GM10266 (cell line): ENCODE measurements around the gene KMT2C.
"Not testable (repeated sequence)": the region's sequence is repeated elsewhere in the genome, so short reads cannot be mapped to it uniquely, and the experiment has no call there.

ENCODE experiments used
- DNase-seq: peaks from one replicate; pipeline ENCODE4 v3.0.0; 2012; ENCODE audit errors: extremely low spot score
- TF ChIP-seq, protein P1 (sequence below): IDR thresholded peaks from 2 replicates; pipeline ENCODE4 v1.5.1; 2012; ENCODE audit warnings: mild to moderate bottlenecking, low read depth; ENCODE audit not compliant: control insufficient read depth, insufficient read depth; ENCODE audit errors: missing control alignments

The KMT2C gene

GRCh38 chr7:152292897-152293296 is 142.9 kb downstream of the KMT2C start:
- TF ChIP-seq, protein P1, sequence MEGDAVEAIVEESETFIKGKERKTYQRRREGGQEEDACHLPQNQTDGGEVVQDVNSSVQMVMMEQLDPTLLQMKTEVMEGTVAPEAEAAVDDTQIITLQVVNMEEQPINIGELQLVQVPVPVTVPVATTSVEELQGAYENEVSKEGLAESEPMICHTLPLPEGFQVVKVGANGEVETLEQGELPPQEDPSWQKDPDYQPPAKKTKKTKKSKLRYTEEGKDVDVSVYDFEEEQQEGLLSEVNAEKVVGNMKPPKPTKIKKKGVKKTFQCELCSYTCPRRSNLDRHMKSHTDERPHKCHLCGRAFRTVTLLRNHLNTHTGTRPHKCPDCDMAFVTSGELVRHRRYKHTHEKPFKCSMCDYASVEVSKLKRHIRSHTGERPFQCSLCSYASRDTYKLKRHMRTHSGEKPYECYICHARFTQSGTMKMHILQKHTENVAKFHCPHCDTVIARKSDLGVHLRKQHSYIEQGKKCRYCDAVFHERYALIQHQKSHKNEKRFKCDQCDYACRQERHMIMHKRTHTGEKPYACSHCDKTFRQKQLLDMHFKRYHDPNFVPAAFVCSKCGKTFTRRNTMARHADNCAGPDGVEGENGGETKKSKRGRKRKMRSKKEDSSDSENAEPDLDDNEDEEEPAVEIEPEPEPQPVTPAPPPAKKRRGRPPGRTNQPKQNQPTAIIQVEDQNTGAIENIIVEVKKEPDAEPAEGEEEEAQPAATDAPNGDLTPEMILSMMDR: no peak
- DNase-seq: no peak

DNA sequence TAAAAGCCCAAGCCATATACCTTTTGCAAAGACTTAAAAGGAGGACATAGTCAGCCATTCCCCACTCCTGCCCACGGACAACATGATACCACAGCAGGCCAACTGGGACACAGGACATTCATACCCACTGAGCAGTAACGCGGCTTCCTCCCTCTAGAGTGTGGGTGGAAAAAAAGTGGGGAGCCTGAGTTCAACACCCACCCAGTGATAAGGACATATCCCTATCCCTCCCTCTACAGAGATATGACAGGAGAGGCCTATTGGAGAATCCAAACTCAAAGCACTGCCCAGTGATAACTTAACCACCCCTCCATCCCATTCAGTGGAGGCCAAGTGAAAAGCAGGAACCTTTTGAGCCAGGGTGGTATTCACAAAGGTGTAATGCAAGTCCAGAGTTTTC is 148.8 kb downstream of the KMT2C start:
- DNase-seq: not testable (repeated sequence)

- DNase-seq: not testable (repeated sequence)
Measured at GRCh38 chr7:152286219-152286618, 149.6 kb downstream of the KMT2C start.

DNA sequence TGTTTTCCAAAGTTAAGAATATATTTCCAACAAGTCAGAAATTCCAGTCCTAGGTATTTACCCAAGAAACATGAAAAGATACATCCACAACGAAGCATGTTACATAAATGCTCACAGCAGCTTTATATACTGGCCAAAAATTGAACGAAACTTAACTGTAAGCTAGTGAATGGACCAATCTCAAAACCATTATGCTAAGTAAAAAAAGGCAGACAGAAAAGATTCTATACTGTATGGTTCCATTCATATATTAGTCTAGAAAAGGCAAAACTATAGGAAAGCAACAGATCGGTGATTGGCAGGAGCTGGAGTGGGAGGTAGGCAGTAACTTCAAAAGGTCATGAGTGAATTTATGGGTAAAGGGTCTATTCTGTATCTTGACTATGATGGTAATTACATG is 150.8 kb downstream of the KMT2C start:
- DNase-seq: not testable (repeated sequence)

GRCh38 chr7:152277687-152278086 is 158.1 kb downstream of the KMT2C start:
- not testable (repeated sequence) for DNase-seq

GRCh38 chr7:152270427-152270826 is 165.4 kb downstream of the KMT2C start:
- not testable (repeated sequence) for DNase-seq

DNA sequence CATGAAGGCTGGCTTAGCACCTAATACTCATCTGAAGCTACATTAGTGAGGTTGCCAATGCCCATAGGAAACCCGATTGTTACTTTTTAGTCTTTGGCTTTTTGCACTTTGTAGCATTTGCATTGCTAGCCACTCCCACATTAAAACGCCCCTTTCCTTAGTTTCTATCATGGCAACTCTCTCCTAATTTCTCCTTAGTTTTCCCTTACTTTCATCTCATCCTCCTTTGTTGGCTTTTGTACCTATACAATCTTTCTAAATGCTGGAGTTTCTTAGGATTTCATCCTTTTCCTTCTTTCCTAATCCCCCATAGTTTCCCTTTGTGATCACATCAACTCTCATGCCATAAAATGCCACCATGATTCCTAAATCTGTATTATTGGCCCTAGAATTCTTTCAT is 168.9 kb downstream of the KMT2C start:
- DNase-seq: not testable (repeated sequence)

GRCh38 chr7:152264915-152265314 is 170.9 kb downstream of the KMT2C start:
- not testable (repeated sequence) for DNase-seq

- not testable (repeated sequence) for DNase-seq
Measured at GRCh38 chr7:152262146-152262545, 173.7 kb downstream of the KMT2C start.

DNA sequence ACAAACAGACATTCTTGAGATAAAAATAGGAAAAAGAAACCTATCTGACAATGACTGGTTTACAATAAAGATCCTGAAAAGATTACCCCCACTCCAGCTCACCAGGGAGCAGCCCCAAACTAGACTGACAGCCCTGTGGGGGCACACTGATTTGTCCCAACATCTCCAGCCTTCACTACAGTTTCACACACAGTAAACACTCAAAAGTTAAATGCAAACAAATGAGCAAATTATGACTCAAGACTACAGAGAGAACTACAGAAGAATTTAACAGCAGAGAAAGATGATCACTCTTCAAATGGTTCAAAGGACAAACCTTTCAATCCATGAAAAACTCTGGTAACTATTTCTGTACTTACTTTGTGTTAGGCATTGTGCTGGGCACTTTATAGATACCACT is 176.2 kb downstream of the KMT2C start:
- DNase-seq: not testable (repeated sequence)

- DNase-seq: not testable (repeated sequence)
Measured at GRCh38 chr7:152247851-152248250, 188.0 kb downstream of the KMT2C start.

GRCh38 chr7:152245417-152245816 is 190.4 kb downstream of the KMT2C start:
- DNase-seq: not testable (repeated sequence)

GRCh38 chr7:152243464-152243863 is 192.3 kb downstream of the KMT2C start:
- not testable (repeated sequence) for DNase-seq

DNA sequence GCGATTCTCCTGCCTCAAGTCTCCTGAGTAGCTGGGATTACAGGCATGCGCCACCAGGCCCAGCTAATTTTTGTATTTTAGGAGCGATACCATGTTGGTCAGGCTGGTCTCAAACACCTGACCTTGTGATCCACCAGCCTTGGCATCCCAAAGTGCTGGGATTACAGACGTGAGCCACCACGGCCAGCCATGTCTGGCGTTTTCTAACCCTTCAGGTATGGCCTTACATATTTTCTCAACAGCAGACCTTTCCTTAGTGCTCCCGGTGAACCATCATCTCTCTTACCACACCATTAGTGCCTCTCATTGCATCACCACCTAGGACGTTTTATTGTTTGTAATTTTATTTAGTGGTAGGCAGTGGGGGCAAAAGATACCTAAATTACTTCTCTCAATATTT is 194.5 kb downstream of the KMT2C start:
- not testable (repeated sequence) for DNase-seq

DNA sequence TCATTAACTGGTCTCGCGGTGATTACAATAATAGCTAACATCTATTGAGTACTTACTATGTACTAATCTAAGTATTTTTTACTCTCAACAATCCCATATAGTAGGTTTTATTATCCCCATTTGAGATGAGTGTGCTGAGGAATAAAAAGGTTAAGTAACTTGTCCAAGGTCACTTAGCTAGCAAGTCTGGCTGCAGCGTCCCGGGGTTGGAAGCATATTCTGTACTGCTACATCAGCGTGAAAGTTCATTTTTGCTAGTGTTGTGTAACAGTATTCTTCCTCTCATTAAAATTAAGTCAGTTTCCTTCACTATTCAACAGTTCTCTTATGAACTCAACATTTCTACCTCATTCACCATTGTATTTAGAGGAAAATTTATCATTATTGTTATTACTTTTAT is 199.5 kb downstream of the KMT2C start:
- DNase-seq: not testable (repeated sequence)

DNA sequence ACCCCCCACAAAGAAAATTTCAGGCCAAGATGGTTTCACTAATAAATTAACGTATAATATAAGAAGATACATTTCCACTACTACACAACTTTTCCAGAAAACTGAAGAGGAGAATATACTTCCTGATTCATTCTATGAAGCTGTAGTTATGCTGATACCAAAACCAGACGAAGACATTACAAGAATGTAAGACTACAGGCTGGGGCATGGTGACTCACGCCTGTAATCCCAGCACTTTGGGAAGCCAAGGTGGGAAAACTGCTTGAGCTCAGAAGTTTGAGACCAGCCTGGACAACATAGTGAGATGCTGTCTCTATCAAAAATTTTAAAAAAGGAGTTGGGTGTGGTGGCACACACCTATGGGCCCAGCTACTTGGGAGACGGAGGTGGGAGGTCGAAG is 201.4 kb downstream of the KMT2C start:
- not testable (repeated sequence) for DNase-seq

GRCh38 chr7:152231089-152231488 is 204.7 kb downstream of the KMT2C start:
- no peak for DNase-seq
- TF ChIP-seq, protein P1: no peak

- not testable (repeated sequence) for DNase-seq
Measured at GRCh38 chr7:152219556-152219955, 216.2 kb downstream of the KMT2C start.

DNA sequence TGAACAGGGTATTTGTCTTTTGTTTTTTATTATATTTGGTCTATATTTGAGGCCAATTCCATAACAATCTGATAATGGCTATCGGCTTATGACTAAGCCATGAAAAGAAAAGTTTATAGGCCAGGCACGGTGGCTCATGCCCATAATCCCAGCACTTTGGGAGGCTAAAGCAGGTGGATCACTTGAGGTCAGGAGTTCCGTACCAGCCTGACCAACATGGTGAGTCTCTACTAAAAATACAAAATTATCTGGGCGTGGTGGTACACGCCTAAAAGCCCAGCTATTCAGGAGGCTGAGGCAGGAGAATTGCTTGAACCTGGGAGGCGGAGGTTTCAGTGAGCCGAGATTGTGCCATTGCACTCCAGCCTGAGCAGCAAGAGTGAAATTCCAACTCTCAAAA is 227.0 kb downstream of the KMT2C start:
- not testable (repeated sequence) for DNase-seq

- DNase-seq: not testable (repeated sequence)
Measured at GRCh38 chr7:152204417-152204816, 231.4 kb downstream of the KMT2C start.
